GM23248 (cell line): ENCODE data around the gene FGFR1OP2. TPM values are rescaled to one million over a fixed set of nuclear protein-coding genes. Genes with fewer than 3 reads are reported as not detected.

Experiments
- DNase-seq: peaks from one replicate; pipeline ENCODE4 v3.0.0-alpha.2; 2015
- H2AFZ ChIP-seq: fragments of 200-600 bp; sonication (generic); 2 replicates; pipeline ENCODE4 v1.6.1; 2016; ENCODE audit warnings: antibody characterized with exemption
- H3F3A ChIP-seq: fragments of 200-600 bp; sonication (generic); 2 replicates; pipeline ENCODE4 v1.6.1; 2016; ENCODE audit warnings: mild to moderate bottlenecking, antibody characterized with exemption, mixed run types; ENCODE audit not compliant: insufficient read depth
- H3K27ac ChIP-seq: fragments of 200-600 bp; sonication (generic); 2 replicates; pipeline ENCODE4 v1.5.1; 2016; ENCODE audit warnings: mild to moderate bottlenecking
- H3K27me3 ChIP-seq: fragments of 200-600 bp; sonication (generic); replicated peaks from 2 replicates; pipeline ENCODE4 v1.6.1; 2016; ENCODE audit warnings: mild to moderate bottlenecking; ENCODE audit not compliant: insufficient read depth
- H3K36me3 ChIP-seq: fragments of 200-600 bp; sonication (generic); 2 replicates; pipeline ENCODE4 v1.6.1; 2016; ENCODE audit warnings: low read depth, mild to moderate bottlenecking
- H3K4me1 ChIP-seq: fragments of 200-600 bp; sonication (generic); 2 replicates; pipeline ENCODE4 v1.6.1; 2016; ENCODE audit warnings: mild to moderate bottlenecking; ENCODE audit not compliant: insufficient read depth
- H3K4me2 ChIP-seq: fragments of 200-600 bp; sonication (generic); one replicate; pipeline ENCODE4 v1.6.1; 2016; ENCODE audit warnings: mild to moderate bottlenecking; ENCODE audit not compliant: unreplicated experiment
- H3K4me3 ChIP-seq: fragments of 200-600 bp; sonication (generic); 2 replicates; pipeline ENCODE4 v1.5.1; 2016; ENCODE audit warnings: mild to moderate bottlenecking
- H3K79me2 ChIP-seq: fragments of 200-600 bp; sonication (generic); 2 replicates; pipeline ENCODE4 v1.6.1; 2016; ENCODE audit warnings: mild to moderate bottlenecking; ENCODE audit not compliant: insufficient read depth
- H3K9ac ChIP-seq: fragments of 200-600 bp; sonication (generic); 2 replicates; pipeline ENCODE4 v1.6.1; 2016; ENCODE audit warnings: mild to moderate bottlenecking
- H3K9me2 ChIP-seq: fragments of 200-600 bp; sonication (generic); 2 replicates; pipeline ENCODE4 v1.6.1; 2016; ENCODE audit warnings: mixed run types, mild to moderate bottlenecking, moderate library complexity; ENCODE audit not compliant: insufficient read depth
- H3K9me3 ChIP-seq: fragments of 200-600 bp; sonication (generic); one replicate; pipeline ENCODE4 v1.6.1; 2017; ENCODE audit warnings: low read depth
- H4K20me1 ChIP-seq: fragments of 200-600 bp; sonication (generic); 2 replicates; pipeline ENCODE4 v1.6.0; 2016; ENCODE audit not compliant: insufficient read depth
- EZH2 ChIP-seq: fragments of 200-600 bp; sonication (generic); IDR thresholded peaks from 2 replicates; pipeline ENCODE4 v1.6.1; 2018; ENCODE audit warnings: antibody characterized with exemption, mild to moderate bottlenecking; ENCODE audit not compliant: insufficient read depth, poor library complexity, severe bottlenecking
- EZH2phosphoT487 ChIP-seq: fragments of 200-600 bp; sonication (generic); IDR thresholded peaks from 2 replicates; pipeline ENCODE4 v1.6.1; 2018; ENCODE audit warnings: antibody characterized with exemption, moderate library complexity, mild to moderate bottlenecking, low read depth; ENCODE audit not compliant: insufficient read depth
- WGBS, 2 experiments: methylation state at CpG; one replicate each; pipeline ENCODE4 v1.1.6; 2015 to 2017; ENCODE audit warnings: low lambda C conversion rate in 2 of 2, low coverage in 1 of 2; ENCODE audit errors: missing lambda C conversion rate in 2 of 2; 5-methylcytosine and 5-hydroxymethylcytosine counted together
- in situ Hi-C: fragments of 300-500 bp; cut with MboI; formaldehyde crosslinking; loops from 2 replicates; pipeline ENCODE4 v1.15.0; 2020
- polyA plus RNA-seq: library from polyadenylated mRNA; unstranded; fragments of >200 nt; fragmentation: Nextera tagmentation; extraction: Ambion mirVana; gene quantifications from 2 replicates; pipeline ENCODE4 v1.2.1, GENCODE V29; 2016
- total RNA-seq: library from RNA; depleted of rRNA; stranded (reverse); fragments of >200 nt; shearing (Covaris generic); gene quantifications from 2 replicates; pipeline ENCODE4 v1.2.3, GENCODE V29; 2014

Gene FGFR1OP2
- total and polyA plus RNA-seq, 2 experiments from 2014 or later: 37.2 to 47.3 TPM

- WGBS, 2 experiments: 96 to 100% methylated on average over 1 of the region's 1 CpG
- no peaks in the 10 kb centered on the region for H3K36me3 ChIP-seq
- H3K4me2 ChIP-seq: no peak overlapping the region
- H3K79me2 ChIP-seq: no peaks in the 10 kb centered on the region
- no peak overlapping the region for H3K4me3 ChIP-seq
- TF ChIP-seq EZH2: no peak
- TF ChIP-seq EZH2phosphoT487: no peak
- no peak overlapping the region for H3K27ac ChIP-seq
- no peak overlapping the region for H2AFZ ChIP-seq
- no peaks in the 10 kb centered on the region for H3K9me3 ChIP-seq
- no peak overlapping the region for H3K9ac ChIP-seq
- no peaks in the 10 kb centered on the region for H4K20me1 ChIP-seq
- H3F3A ChIP-seq: no peaks in the 10 kb centered on the region
- in situ Hi-C loops: no loop called here
- DNase-seq: no peak
- no peaks in the 10 kb centered on the region for H3K27me3 ChIP-seq
- no peaks in the 10 kb centered on the region for H3K9me2 ChIP-seq
- no peaks in the 10 kb centered on the region for H3K4me1 ChIP-seq
Observed at GRCh38 chr12:26994109-26994508, 55.8 kb downstream of the FGFR1OP2 start.

DNA sequence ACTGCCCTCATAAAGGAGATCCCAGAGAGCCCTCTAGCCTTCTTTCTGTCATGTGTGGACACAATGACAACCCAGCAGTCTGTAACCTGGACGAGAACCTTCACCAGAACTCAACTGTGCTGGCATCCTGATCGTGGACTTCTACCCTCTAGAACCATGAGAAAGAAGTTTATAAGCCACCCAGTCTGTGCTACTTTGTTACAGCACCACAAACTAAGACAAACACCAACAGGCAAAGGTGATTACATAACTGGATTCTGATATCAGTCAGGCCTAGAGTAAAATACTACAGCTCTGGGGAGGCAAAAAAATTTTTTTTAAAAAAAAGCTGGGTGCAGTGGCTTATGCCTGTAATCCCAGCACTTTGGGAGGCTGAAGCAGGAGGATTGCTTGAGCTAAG lies 57.4 kb downstream of the FGFR1OP2 start:
- Histone ChIP-seq H3K9ac (no peak overlapping the region), H3K9me2 (no peaks in the 10 kb centered on the region), H3K4me2 (no peak overlapping the region), H3K27me3 (no peaks in the 10 kb centered on the region), H3K4me3 (no peak overlapping the region), H3K9me3 (no peaks in the 10 kb centered on the region), H3F3A (no peaks in the 10 kb centered on the region), H2AFZ (no peak overlapping the region), H3K27ac (no peak overlapping the region), H3K79me2 (no peaks in the 10 kb centered on the region), H3K4me1 (no peaks in the 10 kb centered on the region), H3K36me3 (no peaks in the 10 kb centered on the region), H4K20me1 (no peaks in the 10 kb centered on the region)
- 86 to 98% methylated on average over 2 of the region's 2 CpGs for WGBS, 2 experiments
- in situ Hi-C loops: no loop called here
- no peak for DNase-seq
- TF ChIP-seq EZH2: no peak
- no peak for TF ChIP-seq EZH2phosphoT487

- Histone ChIP-seq H3K4me1 (no peaks in the 10 kb centered on the region), H3K4me3 (no peak overlapping the region), H4K20me1 (no peaks in the 10 kb centered on the region), H3K9me3 (no peaks in the 10 kb centered on the region), H3K79me2 (0 out of 2 replicates have a peak, but pooled peaks cover 9% of the 10 kb centered on the region), H3K9ac (no peak overlapping the region), H3K4me2 (no peak overlapping the region), H3K9me2 (no peaks in the 10 kb centered on the region), H3K27me3 (no peaks in the 10 kb centered on the region), H2AFZ (no peak overlapping the region), H3K27ac (no peak overlapping the region), H3F3A (no peaks in the 10 kb centered on the region), H3K36me3 (no peaks in the 10 kb centered on the region)
- 93 to 97% methylated on average over 2 of the region's 2 CpGs for WGBS, 2 experiments
- no peak for DNase-seq
- TF ChIP-seq EZH2phosphoT487 (no peak), EZH2 (no peak)
- in situ Hi-C loops: no loop called here
Observed at GRCh38 chr12:26997003-26997402, 58.7 kb downstream of the FGFR1OP2 start.

- no peaks in the 10 kb centered on the region for H4K20me1 ChIP-seq
- no peaks in the 10 kb centered on the region for H3K9me2 ChIP-seq
- H2AFZ ChIP-seq: no peak overlapping the region
- H3K9ac ChIP-seq: no peak overlapping the region
- no peak for DNase-seq
- no peaks in the 10 kb centered on the region for H3K9me3 ChIP-seq
- no peak overlapping the region for H3K4me2 ChIP-seq
- no peaks in the 10 kb centered on the region for H3K27me3 ChIP-seq
- no peaks in the 10 kb centered on the region for H3F3A ChIP-seq
- no peaks in the 10 kb centered on the region for H3K36me3 ChIP-seq
- WGBS, 2 experiments: 90 to 100% methylated on average over 1 of the region's 1 CpG
- no peak overlapping the region for H3K27ac ChIP-seq
- no peak overlapping the region for H3K4me3 ChIP-seq
- in situ Hi-C loops: no loop called here
- no peaks in the 10 kb centered on the region for H3K4me1 ChIP-seq
- peaks cover 35% of the 10 kb centered on the region; the same call in 1 of the 2 replicates for H3K79me2 ChIP-seq
- TF ChIP-seq EZH2phosphoT487 (no peak), EZH2 (no peak)
Observed at GRCh38 chr12:27000961-27001360, 62.7 kb downstream of the FGFR1OP2 start.

- no peak for TF ChIP-seq EZH2phosphoT487
- no peak for TF ChIP-seq EZH2
- no peaks in the 10 kb centered on the region for H3K36me3 ChIP-seq
- no peak overlapping the region for H3K9ac ChIP-seq
- no peak for DNase-seq
- 87 to 92% methylated on average over 5 of the region's 5 CpGs for WGBS, 2 experiments
- H3K27me3 ChIP-seq: no peaks in the 10 kb centered on the region
- no peaks in the 10 kb centered on the region for H3F3A ChIP-seq
- H3K4me1 ChIP-seq: no peaks in the 10 kb centered on the region
- H3K4me3 ChIP-seq: no peak overlapping the region
- H3K9me2 ChIP-seq: no peaks in the 10 kb centered on the region
- no peak overlapping the region for H3K27ac ChIP-seq
- no peaks in the 10 kb centered on the region for H4K20me1 ChIP-seq
- H3K4me2 ChIP-seq: no peak overlapping the region
- no peak overlapping the region for H2AFZ ChIP-seq
- no peaks in the 10 kb centered on the region for H3K9me3 ChIP-seq
- in situ Hi-C loops: no loop called here
- peaks cover 37% of the 10 kb centered on the region; the same call in 1 of the 2 replicates for H3K79me2 ChIP-seq
Observed at GRCh38 chr12:27001663-27002062, 63.4 kb downstream of the FGFR1OP2 start.
